ENCODE results near the gene PLCB1. TPM values are rescaled to one million over a fixed set of nuclear protein-coding genes. Genes with fewer than 3 reads are reported as not detected.

PLCB1 gene
- total and polyA plus RNA-seq, 10 of the 15 experiments (the other 5 are each of a cell fraction or from before 2014, with no cell fraction given) = 0.05 to 5.3 (median 0.17) TPM; not detected in 1

DNA sequence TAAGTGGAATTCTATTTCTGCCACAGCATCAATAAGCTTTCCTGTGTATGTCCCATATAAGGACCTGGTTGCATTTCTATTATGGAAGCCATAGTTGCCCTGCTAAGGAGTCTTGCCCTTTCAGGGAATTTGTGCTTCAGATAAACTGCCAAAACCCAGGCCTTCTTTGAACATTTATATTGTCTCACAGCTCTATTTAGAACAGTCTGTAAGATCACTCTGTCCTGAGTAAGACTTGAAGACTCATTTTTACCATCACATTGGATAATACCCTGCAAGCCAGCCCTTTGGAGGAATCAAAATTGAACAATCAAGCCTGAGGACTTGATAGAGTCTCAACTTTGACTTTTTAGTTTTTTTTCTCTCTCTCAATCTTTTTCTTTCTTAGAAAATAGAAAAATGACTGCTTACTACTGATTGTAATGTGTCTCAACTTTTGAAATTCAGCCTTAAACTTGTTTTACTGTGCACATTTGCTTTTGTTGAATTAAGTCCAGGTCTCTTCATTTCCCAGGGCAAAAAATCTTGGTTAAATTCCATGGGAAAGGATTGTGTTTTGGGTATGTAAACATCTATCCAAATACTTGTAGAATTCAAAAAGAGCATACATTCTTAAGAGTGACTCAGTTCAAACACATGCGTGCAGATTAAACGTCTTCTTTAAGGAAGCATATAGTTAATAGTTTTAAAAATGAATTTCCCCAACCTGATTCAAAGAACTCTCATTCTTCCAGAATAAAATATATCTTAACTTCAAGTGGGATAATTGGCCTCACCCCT lies 91.2 kb downstream of the PLCB1 start (continued):
- no peak for TF ChIP-seq POLR2AphosphoS2 (IDR thresholded peaks at IDR 0.05; ENCODE audit: low read depth, low read length)
- TF ChIP-seq, protein P1, sequence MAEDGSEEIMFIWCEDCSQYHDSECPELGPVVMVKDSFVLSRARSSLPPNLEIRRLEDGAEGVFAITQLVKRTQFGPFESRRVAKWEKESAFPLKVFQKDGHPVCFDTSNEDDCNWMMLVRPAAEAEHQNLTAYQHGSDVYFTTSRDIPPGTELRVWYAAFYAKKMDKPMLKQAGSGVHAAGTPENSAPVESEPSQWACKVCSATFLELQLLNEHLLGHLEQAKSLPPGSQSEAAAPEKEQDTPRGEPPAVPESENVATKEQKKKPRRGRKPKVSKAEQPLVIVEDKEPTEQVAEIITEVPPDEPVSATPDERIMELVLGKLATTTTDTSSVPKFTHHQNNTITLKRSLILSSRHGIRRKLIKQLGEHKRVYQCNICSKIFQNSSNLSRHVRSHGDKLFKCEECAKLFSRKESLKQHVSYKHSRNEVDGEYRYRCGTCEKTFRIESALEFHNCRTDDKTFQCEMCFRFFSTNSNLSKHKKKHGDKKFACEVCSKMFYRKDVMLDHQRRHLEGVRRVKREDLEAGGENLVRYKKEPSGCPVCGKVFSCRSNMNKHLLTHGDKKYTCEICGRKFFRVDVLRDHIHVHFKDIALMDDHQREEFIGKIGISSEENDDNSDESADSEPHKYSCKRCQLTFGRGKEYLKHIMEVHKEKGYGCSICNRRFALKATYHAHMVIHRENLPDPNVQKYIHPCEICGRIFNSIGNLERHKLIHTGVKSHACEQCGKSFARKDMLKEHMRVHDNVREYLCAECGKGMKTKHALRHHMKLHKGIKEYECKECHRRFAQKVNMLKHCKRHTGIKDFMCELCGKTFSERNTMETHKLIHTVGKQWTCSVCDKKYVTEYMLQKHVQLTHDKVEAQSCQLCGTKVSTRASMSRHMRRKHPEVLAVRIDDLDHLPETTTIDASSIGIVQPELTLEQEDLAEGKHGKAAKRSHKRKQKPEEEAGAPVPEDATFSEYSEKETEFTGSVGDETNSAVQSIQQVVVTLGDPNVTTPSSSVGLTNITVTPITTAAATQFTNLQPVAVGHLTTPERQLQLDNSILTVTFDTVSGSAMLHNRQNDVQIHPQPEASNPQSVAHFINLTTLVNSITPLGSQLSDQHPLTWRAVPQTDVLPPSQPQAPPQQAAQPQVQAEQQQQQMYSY (CRISPR knock-in tag; IDR thresholded peaks at IDR 0.05) = no peak

DNA sequence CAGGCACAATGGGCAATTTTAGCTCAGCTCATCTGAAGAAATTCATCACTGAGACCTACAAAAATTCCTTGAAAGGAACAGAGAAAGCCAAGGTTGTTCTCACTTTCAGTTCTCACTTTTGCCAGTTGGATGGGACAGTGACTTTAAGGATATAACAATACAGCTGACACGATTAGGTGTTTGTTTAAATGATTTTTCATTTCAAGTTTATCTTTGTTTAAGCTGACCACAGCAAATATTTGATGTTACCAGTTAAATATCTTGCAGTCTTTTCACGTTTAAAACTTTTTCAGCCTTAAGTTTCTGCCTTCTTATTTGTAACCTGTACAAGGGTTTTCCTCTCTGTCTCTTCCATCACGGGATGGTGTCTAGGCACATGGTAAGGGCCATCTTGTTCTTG lies 93.6 kb downstream of the PLCB1 start:
- Histone ChIP-seq H3K4me3 (no peak overlapping the region), H4K20me1 (ENCODE audit: control insufficient read depth, insufficient read depth) (no peaks in the 10 kb centered on the region), H3K27me3 (replicated peaks in 1 of 2; ENCODE audit: control insufficient read depth in 2 of 2, insufficient read depth in 2 of 2, low read length in 1 of 2) (no peaks in the 10 kb centered on the region), H3K4me2 (ENCODE audit: control insufficient read depth, insufficient read depth) (no peak overlapping the region), H3K4me1 (ENCODE audit: control insufficient read depth, insufficient read depth, low read length) (peaks cover 4% of the 10 kb centered on the region; the same call in 1 of the 2 replicates), H3K79me2 (ENCODE audit: control insufficient read depth, insufficient read depth, low read length) (no peaks in the 10 kb centered on the region), H3K9me3 (replicated peaks; ENCODE audit: control insufficient read depth, insufficient read depth, low read length) (peaks cover 2% of the 10 kb centered on the region; the same call in 1 of the 3 replicates), H3K9ac (ENCODE audit: control insufficient read depth, insufficient read depth, low read length) (no peak overlapping the region), H2AFZ (ENCODE audit: control insufficient read depth, low read depth, low read length) (no peak overlapping the region), H3K27ac (ENCODE audit: control insufficient read depth, insufficient read depth) (no peak overlapping the region), H3K36me3 (ENCODE audit: control insufficient read depth in 2 of 2, insufficient read depth in 2 of 2, low read length in 1 of 2) (no peaks in the 10 kb centered on the region)
- CTCF ChIA-PET = no interaction called here
- FAIRE-seq (no peak), ATAC-seq (no peak), DNase-seq (ENCODE audit: low read depth, low spot score) (no peak)
- POLR2A ChIA-PET = no interaction called here
- in situ Hi-C loops (cut with MboI) (no loop called here), intact Hi-C loops (cut with micrococcal nuclease; ENCODE audit: unreplicated experiment) (loop anchor here (10.0 kb wide), 1 partner anchor 201 kb away; no protein-coding TSS in a partner anchor)
- WGBS (ENCODE audit: insufficient coverage, insufficient replicate concordance, low lambda C conversion rate, missing lambda C conversion rate) = 5% methylated on average over 3 of the region's 3 CpGs
- RAD21 ChIA-PET (ENCODE audit: unreplicated experiment) = no interaction called here
- SMC1A ChIA-PET (ENCODE audit: uncharacterized antibody, unreplicated experiment) = no interaction called here
- no TSS peak for BruUV-seq (replicated peaks)
- TF ChIP-seq POLR2AphosphoS5 (IDR thresholded peaks at IDR 0.05; ENCODE audit: low read length) = no peak
- no peak for TF ChIP-seq HDGF (IDR thresholded peaks at IDR 0.05)
- TF ChIP-seq ETV6 (conservative IDR thresholded peaks at IDR 0.05 in 1 of 2, IDR thresholded peaks at IDR 0.05 in 1 of 2; ENCODE audit: borderline replicate concordance in 1 of 2, low read depth in 1 of 2) = no peak
- TF ChIP-seq, protein P2, sequence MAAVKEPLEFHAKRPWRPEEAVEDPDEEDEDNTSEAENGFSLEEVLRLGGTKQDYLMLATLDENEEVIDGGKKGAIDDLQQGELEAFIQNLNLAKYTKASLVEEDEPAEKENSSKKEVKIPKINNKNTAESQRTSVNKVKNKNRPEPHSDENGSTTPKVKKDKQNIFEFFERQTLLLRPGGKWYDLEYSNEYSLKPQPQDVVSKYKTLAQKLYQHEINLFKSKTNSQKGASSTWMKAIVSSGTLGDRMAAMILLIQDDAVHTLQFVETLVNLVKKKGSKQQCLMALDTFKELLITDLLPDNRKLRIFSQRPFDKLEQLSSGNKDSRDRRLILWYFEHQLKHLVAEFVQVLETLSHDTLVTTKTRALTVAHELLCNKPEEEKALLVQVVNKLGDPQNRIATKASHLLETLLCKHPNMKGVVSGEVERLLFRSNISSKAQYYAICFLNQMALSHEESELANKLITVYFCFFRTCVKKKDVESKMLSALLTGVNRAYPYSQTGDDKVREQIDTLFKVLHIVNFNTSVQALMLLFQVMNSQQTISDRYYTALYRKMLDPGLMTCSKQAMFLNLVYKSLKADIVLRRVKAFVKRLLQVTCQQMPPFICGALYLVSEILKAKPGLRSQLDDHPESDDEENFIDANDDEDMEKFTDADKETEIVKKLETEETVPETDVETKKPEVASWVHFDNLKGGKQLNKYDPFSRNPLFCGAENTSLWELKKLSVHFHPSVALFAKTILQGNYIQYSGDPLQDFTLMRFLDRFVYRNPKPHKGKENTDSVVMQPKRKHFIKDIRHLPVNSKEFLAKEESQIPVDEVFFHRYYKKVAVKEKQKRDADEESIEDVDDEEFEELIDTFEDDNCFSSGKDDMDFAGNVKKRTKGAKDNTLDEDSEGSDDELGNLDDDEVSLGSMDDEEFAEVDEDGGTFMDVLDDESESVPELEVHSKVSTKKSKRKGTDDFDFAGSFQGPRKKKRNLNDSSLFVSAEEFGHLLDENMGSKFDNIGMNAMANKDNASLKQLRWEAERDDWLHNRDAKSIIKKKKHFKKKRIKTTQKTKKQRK (IDR thresholded peaks at IDR 0.05; ENCODE audit: low read depth, low read length) = no peak
- no peak for TF ChIP-seq CBFB (IDR thresholded peaks at IDR 0.05; ENCODE audit: low read depth)
- TF ChIP-seq, protein P3, sequence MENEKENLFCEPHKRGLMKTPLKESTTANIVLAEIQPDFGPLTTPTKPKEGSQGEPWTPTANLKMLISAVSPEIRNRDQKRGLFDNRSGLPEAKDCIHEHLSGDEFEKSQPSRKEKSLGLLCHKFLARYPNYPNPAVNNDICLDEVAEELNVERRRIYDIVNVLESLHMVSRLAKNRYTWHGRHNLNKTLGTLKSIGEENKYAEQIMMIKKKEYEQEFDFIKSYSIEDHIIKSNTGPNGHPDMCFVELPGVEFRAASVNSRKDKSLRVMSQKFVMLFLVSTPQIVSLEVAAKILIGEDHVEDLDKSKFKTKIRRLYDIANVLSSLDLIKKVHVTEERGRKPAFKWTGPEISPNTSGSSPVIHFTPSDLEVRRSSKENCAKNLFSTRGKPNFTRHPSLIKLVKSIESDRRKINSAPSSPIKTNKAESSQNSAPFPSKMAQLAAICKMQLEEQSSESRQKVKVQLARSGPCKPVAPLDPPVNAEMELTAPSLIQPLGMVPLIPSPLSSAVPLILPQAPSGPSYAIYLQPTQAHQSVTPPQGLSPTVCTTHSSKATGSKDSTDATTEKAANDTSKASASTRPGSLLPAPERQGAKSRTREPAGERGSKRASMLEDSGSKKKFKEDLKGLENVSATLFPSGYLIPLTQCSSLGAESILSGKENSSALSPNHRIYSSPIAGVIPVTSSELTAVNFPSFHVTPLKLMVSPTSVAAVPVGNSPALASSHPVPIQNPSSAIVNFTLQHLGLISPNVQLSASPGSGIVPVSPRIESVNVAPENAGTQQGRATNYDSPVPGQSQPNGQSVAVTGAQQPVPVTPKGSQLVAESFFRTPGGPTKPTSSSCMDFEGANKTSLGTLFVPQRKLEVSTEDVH (IDR thresholded peaks at IDR 0.05; ENCODE audit: low read depth, partially characterized antibody) = no peak
- TF ChIP-seq RAD51 (IDR thresholded peaks at IDR 0.05) = no peak
- TF ChIP-seq RCOR1 (conservative IDR thresholded peaks at IDR 0.05; ENCODE audit: low read depth, low read length) = no peak
- no peak for TF ChIP-seq SREBF2 (IDR thresholded peaks at IDR 0.05; ENCODE audit: low read length)
- no peak for TF ChIP-seq CHD1 (IDR thresholded peaks at IDR 0.05; ENCODE audit: low read depth, low read length)
